ENCODE results near the gene PPP1CB. TPM values are rescaled to one million over a fixed set of nuclear protein-coding genes. Genes with fewer than 3 reads are reported as not detected.

The PPP1CB gene
- total and polyA plus RNA-seq, 11 donors: 128 to 496 (median 404) TPM

DNA sequence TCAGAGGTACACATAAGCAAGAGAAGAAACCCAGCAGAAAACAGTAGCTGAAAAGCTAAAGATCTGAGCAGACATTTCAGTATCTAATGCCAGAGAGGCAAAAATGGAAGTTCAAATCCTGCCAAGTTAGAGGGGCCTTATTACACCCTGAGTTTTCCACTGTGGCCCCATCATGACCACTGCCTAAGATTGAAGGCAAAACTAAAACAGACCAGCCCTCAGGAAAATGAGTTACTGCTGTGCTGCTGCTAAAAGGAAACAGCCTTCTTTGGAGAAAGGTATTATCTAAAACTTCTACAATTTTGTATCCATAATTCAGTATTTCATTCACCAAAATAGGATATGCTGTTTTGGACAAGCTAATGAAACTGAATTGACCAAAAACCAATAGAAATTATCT is 16.8 kb downstream of the PPP1CB start:
- DNase-seq (no peak), ATAC-seq (no peak)
- H3K36me3 ChIP-seq: no peaks in the 10 kb centered on the region
- intact Hi-C loops (cut with DNase I): no loop called here
- H3K27me3 ChIP-seq: no peaks in the 10 kb centered on the region
- H3K4me1 ChIP-seq: peaks cover 0 to 96% (median 80%) of the 10 kb centered on the region in 12 donors
- H3K27ac ChIP-seq: no peak overlapping the region
- TF ChIP-seq POLR2A (IDR thresholded peaks at IDR 0.05): no peak
- TF ChIP-seq, protein P1, sequence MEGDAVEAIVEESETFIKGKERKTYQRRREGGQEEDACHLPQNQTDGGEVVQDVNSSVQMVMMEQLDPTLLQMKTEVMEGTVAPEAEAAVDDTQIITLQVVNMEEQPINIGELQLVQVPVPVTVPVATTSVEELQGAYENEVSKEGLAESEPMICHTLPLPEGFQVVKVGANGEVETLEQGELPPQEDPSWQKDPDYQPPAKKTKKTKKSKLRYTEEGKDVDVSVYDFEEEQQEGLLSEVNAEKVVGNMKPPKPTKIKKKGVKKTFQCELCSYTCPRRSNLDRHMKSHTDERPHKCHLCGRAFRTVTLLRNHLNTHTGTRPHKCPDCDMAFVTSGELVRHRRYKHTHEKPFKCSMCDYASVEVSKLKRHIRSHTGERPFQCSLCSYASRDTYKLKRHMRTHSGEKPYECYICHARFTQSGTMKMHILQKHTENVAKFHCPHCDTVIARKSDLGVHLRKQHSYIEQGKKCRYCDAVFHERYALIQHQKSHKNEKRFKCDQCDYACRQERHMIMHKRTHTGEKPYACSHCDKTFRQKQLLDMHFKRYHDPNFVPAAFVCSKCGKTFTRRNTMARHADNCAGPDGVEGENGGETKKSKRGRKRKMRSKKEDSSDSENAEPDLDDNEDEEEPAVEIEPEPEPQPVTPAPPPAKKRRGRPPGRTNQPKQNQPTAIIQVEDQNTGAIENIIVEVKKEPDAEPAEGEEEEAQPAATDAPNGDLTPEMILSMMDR (IDR thresholded peaks at IDR 0.05): no peak
- H3K9me3 ChIP-seq: no peaks in the 10 kb centered on the region
- H3K4me3 ChIP-seq: no peak overlapping the region

DNA sequence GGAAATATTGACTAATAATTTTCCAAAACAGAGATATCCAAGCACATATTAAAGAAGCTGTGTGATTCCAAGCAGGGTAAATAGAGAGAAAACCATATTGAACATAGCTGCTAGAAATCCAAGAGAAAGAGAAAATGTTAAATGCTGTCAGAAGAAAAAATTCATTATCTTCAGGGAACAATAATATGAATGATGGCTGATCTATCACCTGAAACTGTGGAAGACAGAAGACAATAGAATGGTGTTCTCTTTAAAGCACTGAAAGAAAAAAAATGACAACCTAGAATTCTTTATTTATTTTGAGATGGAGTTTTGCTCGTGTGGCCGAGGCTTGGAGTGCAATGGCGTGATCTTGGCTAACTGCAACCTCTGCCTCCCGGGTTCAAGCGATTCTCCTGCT is 17.3 kb downstream of the PPP1CB start:
- Histone ChIP-seq H3K27me3 (no peaks in the 10 kb centered on the region), H3K4me1 (peaks cover 0 to 94% (median 81%) of the 10 kb centered on the region in 12 donors), H3K27ac (no peak overlapping the region), H3K4me3 (no peak overlapping the region), H3K9me3 (no peaks in the 10 kb centered on the region), H3K36me3 (no peaks in the 10 kb centered on the region)
- WGBS, 4 donors: 75 to 92% (median 82%) methylated on average over 5 of the region's 5 CpGs
- ATAC-seq: no peak
- TF ChIP-seq POLR2A (IDR thresholded peaks at IDR 0.05): no peak
- TF ChIP-seq, protein P1 (IDR thresholded peaks at IDR 0.05): no peak
- no peak for DNase-seq
- intact Hi-C loops (cut with DNase I): no loop called here

DNA sequence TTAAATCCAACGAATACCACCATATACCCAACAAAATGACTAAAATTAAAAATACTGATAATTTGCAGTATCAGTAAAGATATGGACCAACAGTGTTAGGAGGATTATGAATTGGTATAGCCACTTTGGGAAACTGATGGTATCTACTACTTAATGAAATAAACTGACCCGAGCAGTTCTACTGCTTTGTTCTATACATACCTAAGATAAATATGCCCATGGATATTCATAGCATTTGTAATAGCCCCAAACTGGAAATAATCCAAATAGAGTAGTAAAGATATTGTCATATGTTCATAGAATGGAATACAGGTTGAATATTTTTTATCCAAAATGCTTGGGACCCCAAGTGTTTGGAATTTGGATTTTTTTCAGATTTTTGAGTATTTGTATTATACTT is 20.7 kb downstream of the PPP1CB start:
- H3K9me3 ChIP-seq: no peaks in the 10 kb centered on the region
- WGBS, 4 donors: 57 to 71% (median 65%) methylated on average over 2 of the region's 2 CpGs
- TF ChIP-seq POLR2A (IDR thresholded peaks at IDR 0.05): no peak
- TF ChIP-seq, protein P1 (IDR thresholded peaks at IDR 0.05): no peak
- no peak for ATAC-seq
- no peak overlapping the region for H3K27ac ChIP-seq
- intact Hi-C loops (cut with DNase I): no loop called here
- no peak overlapping the region for H3K4me3 ChIP-seq
- H3K36me3 ChIP-seq: peaks cover 0 to 10% (median 7%) of the 10 kb centered on the region in 9 donors
- DNase-seq: no peak
- H3K27me3 ChIP-seq: no peaks in the 10 kb centered on the region
- peaks cover 0 to 88% (median 77%) of the 10 kb centered on the region in 12 donors for H3K4me1 ChIP-seq

DNA sequence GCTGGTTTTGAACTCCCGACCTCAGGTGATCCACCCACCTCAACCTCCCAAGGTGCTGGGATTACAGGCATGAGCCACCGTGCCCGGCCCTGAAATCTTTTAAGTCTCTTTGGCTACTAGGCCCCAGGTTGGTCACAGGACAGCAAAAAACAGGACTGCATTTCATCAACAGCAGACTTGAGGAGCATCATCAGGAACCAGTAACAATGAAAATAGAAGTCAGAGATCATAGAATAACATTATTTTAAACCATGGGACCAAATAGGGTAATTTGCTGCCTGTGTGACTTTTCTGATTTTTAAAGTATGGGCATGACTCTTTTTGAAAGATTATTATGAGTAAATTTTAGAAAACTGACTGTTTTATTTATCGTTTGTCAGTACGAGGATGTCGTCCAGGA is 24.8 kb downstream of the PPP1CB start:
- peak overlapping the region in 3 of 12 donors; percentile 2 to 7 (median 7) for H3K27ac ChIP-seq

More for the DNA sequence above, 24.8 kb downstream of the PPP1CB start:
- Histone ChIP-seq H3K36me3 (peaks cover 0 to 51% (median 48%) of the 10 kb centered on the region in 9 donors), H3K9me3 (no peaks in the 10 kb centered on the region), H3K27me3 (no peaks in the 10 kb centered on the region), H3K4me1 (peaks cover 0 to 69% (median 47%) of the 10 kb centered on the region in 12 donors), H3K4me3 (no peak overlapping the region)
- DNase-seq (no peak), ATAC-seq (no peak)
- intact Hi-C loops (cut with DNase I): no loop called here
- TF ChIP-seq POLR2A (IDR thresholded peaks at IDR 0.05): no peak
- TF ChIP-seq, protein P1 (IDR thresholded peaks at IDR 0.05): no peak
- 64 to 70% (median 69%) methylated on average over 6 of the region's 6 CpGs for WGBS, 4 donors

Measured in heart left ventricle (tissue), 16 donors.